Measurements from ENCODE around the gene PHF21A.

GRCh38 chr11:46010100-46010499 lies 111.2 kb downstream of the PHF21A start:
- TF ChIP-seq CTCF (conservative IDR thresholded peaks at IDR 0.05; ENCODE audit: low read length) (no peak), EZH2phosphoT487 (IDR thresholded peaks at IDR 0.05; ENCODE audit: borderline replicate concordance) (no peak)
